Measurements from ENCODE around the gene TSHR.
"Not testable (repeated sequence)": the region's sequence is repeated elsewhere in the genome, so short reads cannot be mapped to it uniquely, and the experiment has no call there.

The TSHR gene

GRCh38 chr14:81091139-81091538, 135.7 kb downstream of the TSHR start:
- no peak for DNase-seq

GRCh38 chr14:81091660-81092059, 136.2 kb downstream of the TSHR start:
- no peak for DNase-seq

DNA sequence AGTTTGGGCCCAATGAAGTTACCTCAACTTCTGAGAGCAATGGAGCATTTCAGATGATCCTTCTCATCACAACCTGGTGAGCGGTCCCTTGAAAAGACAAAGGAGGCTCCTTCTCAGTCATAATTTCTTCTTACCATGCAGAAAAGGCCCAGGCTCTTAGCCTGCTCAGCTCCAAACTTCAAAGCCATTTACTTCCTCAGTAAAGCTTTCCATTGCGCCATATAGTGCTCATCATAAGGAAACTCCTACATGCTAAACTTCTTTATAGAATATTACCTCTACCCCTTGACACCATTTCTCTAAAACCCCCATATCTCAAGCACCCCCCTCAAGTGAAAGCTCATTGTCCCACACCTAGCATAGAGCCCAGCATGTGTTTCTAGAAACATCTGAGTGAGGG, 138.2 kb downstream of the TSHR start:
- DNase-seq = peak; percentile 60

DNA sequence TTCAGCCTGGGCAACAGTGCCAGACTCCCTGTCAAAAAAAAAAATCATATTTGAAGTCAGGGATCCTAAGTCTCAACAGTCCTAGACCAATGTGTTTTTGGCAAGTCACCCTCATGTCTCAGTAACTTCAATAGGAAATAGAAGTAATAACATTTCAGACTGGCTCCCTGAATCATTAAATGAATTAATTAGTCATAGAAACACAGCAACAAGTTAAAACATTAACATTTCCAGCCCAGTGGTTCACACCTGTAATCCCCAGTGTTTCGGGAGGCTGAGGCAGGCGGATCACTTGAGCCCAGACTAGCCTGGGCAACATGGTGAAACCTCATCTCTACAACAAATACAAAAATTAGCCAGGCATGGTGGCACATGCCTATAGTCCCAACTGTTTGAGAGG, 140.1 kb downstream of the TSHR start:
- DNase-seq = no peak

DNA sequence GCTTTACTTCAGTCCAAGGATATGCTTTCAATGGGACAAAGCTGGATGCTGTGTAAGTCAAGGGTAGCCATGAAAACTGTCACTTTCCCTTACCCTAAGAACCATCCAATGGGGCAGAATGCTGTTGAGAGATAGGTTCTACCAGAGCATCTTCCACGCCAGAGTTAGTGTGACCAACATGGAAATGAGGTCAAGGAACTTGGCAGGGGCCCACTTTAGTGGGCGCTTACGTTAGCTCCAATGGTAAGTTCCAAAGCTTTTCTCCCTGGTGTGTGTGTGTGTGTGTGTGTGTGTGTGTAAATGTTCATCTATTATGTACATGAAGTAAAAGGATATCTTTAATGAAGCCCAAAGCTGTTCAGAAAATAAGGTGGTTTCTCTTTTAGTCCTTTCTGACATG, 141.2 kb downstream of the TSHR start:
- no peak for DNase-seq

DNA sequence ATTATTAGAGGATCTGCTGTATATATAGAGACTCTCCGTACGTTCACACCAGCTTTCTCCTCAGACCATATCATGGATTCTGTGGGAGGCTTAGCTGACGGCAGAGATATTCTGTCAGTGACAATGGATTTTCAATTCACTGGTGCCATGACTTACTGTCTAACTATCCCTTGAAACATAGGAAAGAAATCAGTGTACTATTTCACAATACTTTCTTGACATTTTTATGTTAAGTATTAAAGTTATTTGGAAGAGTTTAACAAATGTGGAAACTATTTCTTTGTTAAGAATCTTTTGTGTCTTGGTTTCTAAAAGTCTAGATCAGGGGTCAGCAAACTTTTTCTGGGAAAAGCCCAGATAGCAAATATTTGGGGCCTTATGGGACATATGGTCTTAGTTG, 146.8 kb downstream of the TSHR start:
- DNase-seq = no peak

GRCh38 chr14:81103443-81103842, 148.0 kb downstream of the TSHR start:
- no peak for DNase-seq

GRCh38 chr14:81105378-81105777, 150.0 kb downstream of the TSHR start:
- no peak for DNase-seq

- DNase-seq = no peak
These were observed 150.5 kb downstream of the TSHR start for GRCh38 chr14:81105961-81106360.

DNA sequence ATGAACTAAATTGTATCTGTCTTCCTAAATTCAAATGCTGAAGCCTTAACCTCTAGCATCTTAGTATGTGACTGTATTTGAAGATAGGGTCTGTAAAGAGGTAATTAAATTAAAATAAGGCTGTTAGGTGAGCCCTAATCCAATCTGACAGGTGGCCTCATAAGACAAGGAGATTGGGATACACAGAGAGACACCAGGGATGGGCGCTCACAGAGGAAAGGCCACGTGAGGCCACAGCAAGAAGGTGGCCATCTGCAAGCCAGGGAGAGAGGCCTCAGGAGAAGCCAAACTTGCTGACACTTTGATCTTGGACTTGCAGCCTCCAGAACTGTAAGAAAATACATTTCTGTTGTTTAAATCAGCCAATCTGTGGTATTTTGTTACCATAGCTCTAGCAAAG, 154.8 kb downstream of the TSHR start:
- DNase-seq = no peak

DNA sequence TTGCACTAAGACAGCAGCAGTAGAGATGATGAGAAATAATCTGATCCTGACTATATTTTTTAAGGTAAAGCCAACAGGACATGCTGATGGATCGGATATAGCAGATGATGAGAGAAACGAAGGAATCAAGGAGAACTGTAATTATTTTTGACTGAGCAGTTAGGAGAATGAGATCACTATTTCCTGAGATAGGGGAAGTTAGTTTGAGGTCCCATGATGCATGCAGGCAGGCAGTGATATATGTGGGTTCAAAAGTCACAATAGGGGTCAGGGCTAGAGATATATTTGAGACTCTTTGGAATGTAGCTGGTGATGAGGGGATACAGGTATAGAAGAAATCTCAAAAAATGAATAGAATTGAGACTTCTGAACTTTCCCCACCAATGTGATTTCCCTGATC, 157.8 kb downstream of the TSHR start:
- DNase-seq = peak; percentile 34

- DNase-seq = not testable (repeated sequence)
These were observed 158.8 kb downstream of the TSHR start for GRCh38 chr14:81113945-81114820.

DNA sequence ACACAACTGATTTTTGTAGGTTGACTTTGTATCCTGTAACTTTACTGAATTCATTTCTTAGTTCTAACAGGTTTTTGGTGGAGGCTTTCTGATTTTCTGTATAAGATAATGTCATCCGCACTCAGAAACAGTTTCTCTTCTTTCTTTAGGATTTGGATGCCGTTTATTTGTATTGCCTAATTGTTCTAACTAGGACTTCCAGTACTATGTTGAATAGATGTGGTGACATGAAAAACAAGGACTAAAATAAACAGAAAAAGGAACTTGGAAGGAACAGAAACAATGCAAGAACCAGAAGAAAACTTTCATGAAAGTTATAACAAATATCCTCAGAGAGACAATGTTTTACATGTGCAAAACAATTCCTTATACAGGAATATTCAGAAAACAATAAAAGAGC, 165.1 kb downstream of the TSHR start:
- peak; percentile 52 for DNase-seq

DNA sequence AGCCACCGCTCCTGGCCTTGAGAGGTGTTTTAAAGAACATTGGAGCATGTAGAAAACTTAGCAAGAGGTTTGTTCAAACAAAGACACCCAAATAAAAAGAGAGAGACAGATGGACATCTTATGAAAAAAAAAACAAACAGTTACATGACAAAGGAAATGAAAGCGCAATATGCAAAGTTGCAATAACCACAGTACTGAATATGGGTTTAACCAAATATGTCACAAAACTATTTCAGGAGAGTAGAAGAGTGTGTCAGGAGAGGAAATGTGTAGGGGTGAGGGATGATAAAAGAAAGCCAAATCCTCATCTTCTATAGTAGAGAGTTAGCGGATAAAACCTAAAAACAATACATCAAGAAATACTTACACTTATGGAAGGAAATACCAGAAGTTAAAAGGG, 166.9 kb downstream of the TSHR start:
- peak; percentile 81 for DNase-seq

GRCh38 chr14:81123811-81124210, 168.4 kb downstream of the TSHR start:
- DNase-seq = peak; percentile 69

DNA sequence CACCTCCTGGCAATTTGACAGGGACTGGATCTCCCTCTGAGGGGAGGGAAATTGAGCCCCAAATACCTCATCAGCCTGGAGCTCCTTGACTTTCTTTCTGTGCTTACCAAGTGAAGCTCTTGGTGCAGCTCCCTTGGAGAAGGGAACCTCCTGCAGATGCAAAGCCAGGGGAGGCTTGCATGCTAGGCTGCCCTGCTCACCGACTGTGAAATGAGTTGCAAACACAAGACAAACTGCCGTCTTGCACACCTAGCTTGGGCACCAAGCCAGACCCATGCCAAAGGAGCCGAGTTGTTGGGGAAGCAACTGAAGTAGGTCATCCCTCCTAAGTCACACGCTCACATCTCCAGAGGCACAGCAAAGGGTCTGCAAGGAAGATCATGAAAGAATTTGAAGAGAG, 170.1 kb downstream of the TSHR start:
- DNase-seq = no peak

- peak; percentile 87 for DNase-seq
These were observed 172.4 kb downstream of the TSHR start for GRCh38 chr14:81127785-81128184.

DNA sequence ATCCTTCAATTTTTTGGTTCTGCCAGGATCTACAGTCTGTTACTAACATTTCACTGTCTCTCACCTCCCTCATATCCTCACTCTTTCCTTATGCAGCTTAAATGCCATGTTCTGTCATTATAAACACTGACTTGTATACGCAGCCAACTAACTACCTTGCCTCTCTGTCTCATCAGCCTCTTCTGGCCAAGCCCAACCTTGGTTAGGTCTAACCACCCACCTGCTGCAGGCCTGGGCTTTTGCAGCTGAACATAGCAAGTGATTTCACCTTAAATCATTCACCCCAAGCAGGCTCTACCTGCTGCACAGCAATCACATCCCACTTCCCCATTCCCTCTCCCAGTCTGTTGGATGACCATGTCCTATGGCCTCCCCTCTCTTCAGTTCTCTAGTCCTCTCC, 173.8 kb downstream of the TSHR start:
- no peak for DNase-seq

GRCh38 chr14:81132468-81132867, 177.0 kb downstream of the TSHR start:
- DNase-seq = no peak

DNA sequence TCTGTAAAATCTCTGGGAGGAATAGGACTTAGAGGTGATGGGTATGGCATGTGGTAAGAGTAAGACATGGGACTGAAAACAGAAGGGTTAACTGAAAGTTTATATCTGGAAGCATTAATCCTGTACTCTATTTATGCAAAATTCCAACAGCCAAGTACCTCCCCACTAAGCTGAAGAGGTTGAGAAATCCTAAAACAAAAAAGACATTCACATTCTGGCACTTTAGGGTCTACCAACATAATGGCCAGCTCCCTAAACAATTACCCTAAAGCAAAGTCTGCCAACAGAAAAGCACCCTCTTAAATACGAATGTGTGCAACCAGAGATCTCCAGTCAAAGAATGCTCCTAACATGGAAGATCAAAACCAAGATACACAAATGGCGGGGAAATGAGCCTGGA, 178.0 kb downstream of the TSHR start:
- DNase-seq = no peak

DNA sequence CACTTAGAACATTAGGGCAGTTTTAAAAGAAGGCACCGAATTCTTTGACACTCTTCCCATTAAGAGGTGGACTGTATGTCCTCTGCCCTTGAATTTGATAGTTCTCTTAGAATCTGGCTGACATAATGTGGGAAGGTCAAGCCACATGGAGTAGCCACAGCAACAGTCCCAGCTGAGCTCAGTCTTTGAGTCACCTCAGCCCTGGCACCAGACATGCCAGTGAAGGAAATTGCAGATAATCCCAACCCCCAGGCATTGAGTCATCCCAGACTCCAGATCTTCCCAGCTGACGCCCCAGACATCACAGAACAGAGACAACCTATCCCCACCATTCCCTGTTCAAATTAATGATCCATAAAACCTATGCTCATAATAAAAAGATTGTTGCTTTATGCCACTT, 181.9 kb downstream of the TSHR start:
- DNase-seq = peak; percentile 52

DNA sequence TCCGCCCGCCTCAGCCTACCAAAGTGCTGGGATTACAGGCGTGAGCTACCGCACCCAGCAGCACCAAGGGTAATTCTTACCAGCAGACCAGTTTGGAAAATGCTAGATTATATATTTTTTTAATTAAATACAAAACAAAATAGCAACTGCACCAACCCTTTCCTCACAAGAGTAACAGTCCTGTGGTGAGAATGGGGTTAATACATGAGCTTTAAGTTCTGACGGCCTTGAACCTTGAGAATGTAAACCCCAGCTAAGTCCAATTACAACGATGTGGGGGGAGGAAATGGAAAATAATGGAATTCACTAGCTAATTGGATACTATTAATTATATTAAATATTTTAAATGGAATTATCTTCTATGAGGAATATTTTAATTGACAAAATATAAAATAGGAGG, 183.0 kb downstream of the TSHR start:
- DNase-seq = no peak

- DNase-seq = peak; percentile 47
These were observed 186.0 kb downstream of the TSHR start for GRCh38 chr14:81141426-81141825.

DNA sequence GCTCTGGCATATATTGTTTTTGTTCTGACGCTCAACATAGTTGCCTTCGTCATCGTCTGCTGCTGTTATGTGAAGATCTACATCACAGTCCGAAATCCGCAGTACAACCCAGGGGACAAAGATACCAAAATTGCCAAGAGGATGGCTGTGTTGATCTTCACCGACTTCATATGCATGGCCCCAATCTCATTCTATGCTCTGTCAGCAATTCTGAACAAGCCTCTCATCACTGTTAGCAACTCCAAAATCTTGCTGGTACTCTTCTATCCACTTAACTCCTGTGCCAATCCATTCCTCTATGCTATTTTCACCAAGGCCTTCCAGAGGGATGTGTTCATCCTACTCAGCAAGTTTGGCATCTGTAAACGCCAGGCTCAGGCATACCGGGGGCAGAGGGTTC, 188.4 kb downstream of the TSHR start:
- DNase-seq = no peak
